ENCODE data around the gene FGF11. TPM values are rescaled to one million over a fixed set of nuclear protein-coding genes. Genes with fewer than 3 reads are reported as not detected.
A peak's percentile ranks its signal among the peaks of the same experiment; 100 is the strongest.

Gene FGF11
- total and polyA plus RNA-seq, 2 of the 13 experiments (the other 11 are each of a cell fraction or from before 2014, with no cell fraction given), result 0.20 to 7.6 TPM

- peak; percentile 50 for TF ChIP-seq ZNF687 (CRISPR knock-in tag; IDR thresholded peaks at IDR 0.05)
- TF ChIP-seq ZMAT3 (CRISPR knock-in tag; conservative IDR thresholded peaks at IDR 0.05), result 0 out of 2 replicates have a peak, but pooled peaks have one; percentile 52
- no peak for TF ChIP-seq ZNF672 (CRISPR knock-in tag; IDR thresholded peaks at IDR 0.05)
- TF ChIP-seq NFKB2 (CRISPR knock-in tag; IDR thresholded peaks at IDR 0.05; ENCODE audit: borderline replicate concordance), result peak; percentile 9; the same call in 1 of the 2 replicates
- peak; percentile 63 for TF ChIP-seq MYPOP (CRISPR knock-in tag; IDR thresholded peaks at IDR 0.05)
- TF ChIP-seq ZFX (CRISPR knock-in tag; IDR thresholded peaks at IDR 0.05; ENCODE audit: low read depth), result peak; percentile 13; the same call in 1 of the 2 replicates
- TF ChIP-seq RBFOX2 (IDR thresholded peaks at IDR 0.05; ENCODE audit: low read depth, low read length), result 0 out of 2 replicates have a peak, but pooled peaks have one; percentile 45
- TF ChIP-seq ZNF678 (CRISPR knock-in tag; IDR thresholded peaks at IDR 0.05), result no peak
- no peak for TF ChIP-seq ZFAT (CRISPR knock-in tag; conservative IDR thresholded peaks at IDR 0.05)
- no peak for TF ChIP-seq KLF11 (CRISPR knock-in tag; IDR thresholded peaks at IDR 0.05)
- TF ChIP-seq UBTF (CRISPR knock-in tag; IDR thresholded peaks at IDR 0.05), result 0 out of 2 replicates have a peak, but pooled peaks have one; percentile 51
- peak; percentile 60; the same call in 1 of the 2 replicates for TF ChIP-seq ZNF891 (CRISPR knock-in tag; IDR thresholded peaks at IDR 0.05)
- TF ChIP-seq ZNF607 (CRISPR knock-in tag; IDR thresholded peaks at IDR 0.05; ENCODE audit: borderline replicate concordance), result peak; percentile 38; the same call in 1 of the 2 replicates
- TF ChIP-seq TARDBP (CRISPR knock-in tag; IDR thresholded peaks at IDR 0.05), result no peak
- TF ChIP-seq ARID4A (CRISPR knock-in tag; IDR thresholded peaks at IDR 0.05; ENCODE audit: borderline replicate concordance), result peak; percentile 52; the same call in 1 of the 2 replicates
These were observed 3.4 kb upstream of the FGF11 start (continued) for GRCh38 chr17:7435676-7436555.

All from HepG2 (cell line).